ENCODE measurements around the gene WDR44. TPM values are rescaled to one million over a fixed set of nuclear protein-coding genes. Genes with fewer than 3 reads are reported as not detected.
A peak's percentile ranks its signal among the peaks of the same experiment; 100 is the strongest.
"Not testable (repeated sequence)": the region's sequence is repeated elsewhere in the genome, so short reads cannot be mapped to it uniquely, and the experiment has no call there.

The WDR44 gene
- total and polyA plus RNA-seq, 5 experiments from 2014 or later: 7.2 to 20.8 (median 8.6) TPM

DNA sequence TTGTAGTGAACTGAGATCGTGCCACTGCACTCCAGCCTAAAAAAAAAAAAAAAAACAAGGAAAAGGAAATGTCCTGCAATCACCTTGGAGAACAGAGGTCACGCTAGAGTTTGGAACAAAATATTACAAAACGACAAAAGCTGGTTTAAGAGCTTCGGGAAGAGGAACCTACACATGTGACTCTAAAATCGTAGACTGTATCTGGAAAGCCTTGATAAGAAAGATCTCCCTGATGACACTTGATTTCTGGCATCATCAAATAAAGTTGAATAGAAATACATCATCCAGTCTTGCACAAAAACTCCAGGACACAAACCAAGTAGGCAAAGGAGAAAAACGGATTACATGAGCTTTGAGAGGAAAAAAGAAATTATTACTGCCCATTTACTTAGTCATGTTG, 118.6 kb downstream of the WDR44 start:
- POLR2A ChIA-PET: no interaction called here
- Mint-ChIP-seq H3K4me1 (peaks cover 0 to 4% (median 2%) of the 10 kb centered on the region in 4 donors), H3K27me3 (no peaks in the 10 kb centered on the region), H3K4me3 (no peak overlapping the region), H3K9me3 (no peaks in the 10 kb centered on the region), H3K36me3 (no peaks in the 10 kb centered on the region), H3K27ac (no peak overlapping the region)
- ATAC-seq (no peak), DNase-seq (no peak)

DNA sequence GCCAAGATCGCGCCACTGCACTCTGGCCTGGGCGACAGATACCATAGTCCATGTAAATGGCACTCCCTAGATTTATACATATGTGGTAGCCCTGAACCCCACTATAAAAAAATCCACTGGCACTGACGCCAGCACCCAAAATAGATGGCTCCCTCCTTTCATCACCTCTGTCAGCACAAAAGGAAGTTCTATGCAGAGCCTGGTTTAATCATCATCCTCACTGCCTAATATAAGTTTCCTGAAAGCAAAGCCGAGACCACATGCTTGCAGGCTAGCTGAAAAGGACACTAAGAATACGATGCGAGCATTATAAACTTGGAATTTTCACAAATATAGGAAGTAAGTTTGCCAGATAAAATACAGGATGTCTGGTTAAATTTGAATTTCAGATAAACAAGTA, 122.2 kb downstream of the WDR44 start:
- ATAC-seq: no peak
- Mint-ChIP-seq H3K36me3 (no peaks in the 10 kb centered on the region), H3K27ac (no peak overlapping the region)

DNA sequence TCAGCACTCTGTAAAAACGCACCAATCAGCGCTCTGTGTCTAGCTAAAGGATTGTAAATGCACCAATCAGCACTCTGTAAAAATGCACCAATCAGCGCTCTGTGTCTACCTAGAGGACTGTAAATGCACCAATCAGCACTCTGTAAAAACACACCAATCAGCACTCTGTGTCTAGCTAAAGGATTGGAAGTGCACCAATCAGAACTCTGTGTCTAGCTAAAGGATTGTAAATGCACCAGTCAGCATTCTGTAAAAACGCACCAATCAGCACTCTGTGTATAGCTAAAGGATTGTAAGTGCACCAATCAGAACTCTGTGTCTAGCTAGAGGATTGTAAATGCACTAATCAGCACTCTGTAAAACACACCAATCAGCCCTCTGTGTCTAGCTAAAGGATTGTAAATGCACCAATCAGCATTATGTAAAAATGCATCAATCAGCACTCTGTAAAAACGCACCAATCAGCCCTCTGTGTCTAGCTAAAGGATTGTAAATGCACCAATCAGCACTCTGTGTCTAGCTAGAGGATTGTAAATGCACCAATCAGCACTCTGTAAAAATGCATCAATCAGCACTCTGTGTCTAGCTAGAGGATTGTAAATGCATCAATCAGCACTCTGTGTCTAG, 124.9 kb downstream of the WDR44 start:
- H3K9me3 Mint-ChIP-seq: peaks cover 0 to 12% (median 0%) of the 10 kb centered on the region in 9 donors
- not testable (repeated sequence) for H3K4me1 Mint-ChIP-seq, H3K27me3 Mint-ChIP-seq, DNase-seq, H3K36me3 Mint-ChIP-seq, ATAC-seq, H3K27ac Mint-ChIP-seq, H3K4me3 Mint-ChIP-seq
- POLR2A ChIA-PET: interaction anchor here (0.6 kb wide), 1 partner anchor 78 kb away, joined by 3 read pairs; no protein-coding TSS in a partner anchor

More for the DNA sequence above, 122.2 kb downstream of the WDR44 start:
- no peaks in the 10 kb centered on the region for H3K27me3 Mint-ChIP-seq
- POLR2A ChIA-PET: no interaction called here
- no peaks in the 10 kb centered on the region for H3K4me1 Mint-ChIP-seq
- H3K9me3 Mint-ChIP-seq: peaks cover 0 to 12% (median 0%) of the 10 kb centered on the region in 9 donors
- no peak overlapping the region for H3K4me3 Mint-ChIP-seq
- DNase-seq: no peak

DNA sequence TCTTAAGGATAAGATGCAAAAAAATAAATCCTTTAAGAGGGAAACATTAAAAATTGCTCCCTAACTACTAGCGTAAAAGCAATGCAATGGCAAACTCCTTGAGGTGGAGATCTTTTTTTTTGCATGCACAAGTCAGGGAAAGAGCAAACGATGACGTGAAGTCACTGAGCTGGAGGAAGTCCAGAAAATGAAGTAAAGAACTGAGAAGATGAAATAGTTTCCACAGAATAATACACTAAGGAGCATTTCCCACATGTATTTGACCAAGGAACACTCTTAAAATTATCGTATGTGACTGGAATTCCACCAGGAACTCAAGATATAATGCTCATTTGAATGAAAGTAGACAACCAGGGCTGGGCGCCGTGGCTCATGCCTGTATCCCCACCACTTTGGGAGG, 128.7 kb downstream of the WDR44 start:
- no peak overlapping the region for H3K27ac Mint-ChIP-seq
- H3K9me3 Mint-ChIP-seq: peaks cover 0 to 12% (median 0%) of the 10 kb centered on the region in 9 donors
- no peaks in the 10 kb centered on the region for H3K27me3 Mint-ChIP-seq
- POLR2A ChIA-PET: interaction anchor here (0.6 kb wide), 1 partner anchor 9 kb away, joined by 3 read pairs; no protein-coding TSS in a partner anchor
- H3K4me3 Mint-ChIP-seq: no peak overlapping the region
- no peaks in the 10 kb centered on the region for H3K4me1 Mint-ChIP-seq
- ATAC-seq (no peak), DNase-seq (no peak)
- no peaks in the 10 kb centered on the region for H3K36me3 Mint-ChIP-seq

DNA sequence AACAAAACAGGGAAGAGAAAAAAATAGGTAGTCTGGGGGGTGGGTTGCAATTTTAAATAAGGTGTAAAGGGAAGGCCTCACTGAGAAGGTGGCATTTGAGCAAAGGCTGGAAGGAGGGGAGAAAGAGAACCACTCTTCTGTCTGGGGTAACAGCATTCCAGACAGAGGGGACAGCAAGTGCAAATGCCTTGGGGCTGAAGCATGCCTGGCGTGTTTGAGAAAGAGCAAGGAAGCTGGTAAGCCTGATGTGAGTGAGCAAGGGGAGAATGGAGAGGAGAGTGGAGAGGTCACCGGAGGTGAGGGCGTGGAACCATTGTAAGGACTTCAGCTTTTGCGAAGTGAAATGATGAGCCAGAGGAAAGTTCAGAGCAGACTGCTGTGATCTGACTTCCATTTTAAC, 130.0 kb downstream of the WDR44 start:
- Mint-ChIP-seq H3K9me3 (peaks cover 0 to 9% (median 0%) of the 10 kb centered on the region in 9 donors), H3K4me1 (no peaks in the 10 kb centered on the region), H3K27ac (no peak overlapping the region), H3K27me3 (no peaks in the 10 kb centered on the region), H3K4me3 (no peak overlapping the region), H3K36me3 (no peaks in the 10 kb centered on the region)
- POLR2A ChIA-PET: no interaction called here
- DNase-seq (no peak), ATAC-seq (no peak)

DNA sequence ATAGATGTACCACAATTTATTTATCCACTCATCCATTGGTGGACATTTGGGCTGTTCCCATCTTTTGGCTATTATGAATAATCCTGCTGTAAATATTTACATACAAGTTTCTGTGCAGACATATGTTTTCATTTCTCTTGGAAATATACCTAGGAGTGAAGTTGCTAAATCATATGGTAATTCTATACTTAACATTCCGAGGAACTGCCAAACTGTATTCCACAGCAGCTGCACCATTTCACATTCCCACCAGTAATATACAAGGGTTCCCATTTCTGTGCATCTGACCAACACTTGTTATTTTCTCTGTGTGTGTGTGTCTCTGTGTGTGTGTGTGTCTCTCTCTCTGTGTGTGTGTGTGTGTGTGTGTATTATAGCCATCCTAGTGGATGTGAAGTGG, 134.3 kb downstream of the WDR44 start:
- Mint-ChIP-seq H3K4me3 (no peak overlapping the region), H3K27ac (no peak overlapping the region)
- POLR2A ChIA-PET: interaction anchor here (0.7 kb wide), 2 partner anchors 12 to 38 kb away, joined by 3 to 6 read pairs; no protein-coding TSS in a partner anchor

DNA sequence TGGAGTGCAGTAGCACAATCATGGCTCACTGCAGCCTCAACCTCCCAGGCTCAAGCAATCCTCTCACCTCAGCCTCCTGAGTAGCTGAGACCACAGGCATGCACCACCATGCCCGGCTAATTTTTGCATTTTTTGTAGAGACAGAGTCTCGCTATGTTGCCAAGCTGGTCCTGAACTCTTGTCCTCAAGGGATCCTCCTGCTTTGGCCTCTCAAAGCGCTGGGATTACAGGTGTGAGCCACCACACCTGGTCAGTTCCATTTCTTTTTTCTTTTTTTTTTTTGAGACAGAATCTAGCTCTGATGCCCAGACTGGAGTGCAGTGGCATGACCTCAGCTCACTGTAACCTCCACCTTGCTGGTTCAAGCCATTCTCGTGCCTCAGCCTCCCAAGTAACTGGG, 136.5 kb downstream of the WDR44 start:
- H3K4me3 Mint-ChIP-seq, H3K36me3 Mint-ChIP-seq: not testable (repeated sequence)

More for the DNA sequence above, 134.3 kb downstream of the WDR44 start:
- Mint-ChIP-seq H3K36me3 (no peaks in the 10 kb centered on the region), H3K27me3 (no peaks in the 10 kb centered on the region), H3K4me1 (no peaks in the 10 kb centered on the region), H3K9me3 (peaks cover 0 to 1% (median 0%) of the 10 kb centered on the region in 9 donors)
- no peak for DNase-seq
- no peak for ATAC-seq

DNA sequence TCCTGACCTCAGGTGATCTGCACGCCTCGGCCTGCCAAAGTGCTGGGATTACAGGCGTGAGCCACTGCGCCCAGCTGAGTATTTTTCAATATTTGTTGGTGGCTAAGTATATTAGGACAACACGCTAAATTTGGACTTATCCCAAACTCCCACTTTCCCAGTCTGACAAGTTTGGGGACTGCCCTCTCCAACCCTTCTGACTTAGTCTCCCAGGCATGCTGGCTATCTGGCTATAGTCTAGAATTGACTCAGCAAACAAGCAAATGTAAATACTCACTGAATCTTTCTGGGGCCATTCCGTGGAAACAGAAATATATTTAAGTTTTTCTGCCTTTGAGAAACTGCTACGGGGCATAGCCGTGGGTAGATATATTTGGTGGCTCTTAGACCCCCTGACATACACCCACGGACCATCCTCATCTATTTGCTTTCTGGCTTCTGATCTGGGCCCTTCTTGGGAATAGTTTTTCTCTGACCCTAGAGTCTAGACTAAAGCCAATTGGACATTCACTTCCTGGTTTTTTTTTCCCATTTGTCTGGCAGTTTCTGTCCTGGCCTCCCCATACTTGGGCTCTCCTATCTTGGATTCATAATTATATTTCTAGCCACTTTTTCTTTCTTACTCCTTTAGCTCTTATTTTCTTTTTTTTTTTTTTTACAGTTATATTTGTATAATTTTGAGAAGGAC, 138.5 kb downstream of the WDR44 start:
- POLR2A ChIA-PET: no interaction called here

More for the DNA sequence above, 136.5 kb downstream of the WDR44 start:
- DNase-seq, POLR2A ChIA-PET, H3K9me3 Mint-ChIP-seq, H3K4me1 Mint-ChIP-seq, H3K27ac Mint-ChIP-seq, H3K27me3 Mint-ChIP-seq, ATAC-seq: not testable (repeated sequence)

DNA sequence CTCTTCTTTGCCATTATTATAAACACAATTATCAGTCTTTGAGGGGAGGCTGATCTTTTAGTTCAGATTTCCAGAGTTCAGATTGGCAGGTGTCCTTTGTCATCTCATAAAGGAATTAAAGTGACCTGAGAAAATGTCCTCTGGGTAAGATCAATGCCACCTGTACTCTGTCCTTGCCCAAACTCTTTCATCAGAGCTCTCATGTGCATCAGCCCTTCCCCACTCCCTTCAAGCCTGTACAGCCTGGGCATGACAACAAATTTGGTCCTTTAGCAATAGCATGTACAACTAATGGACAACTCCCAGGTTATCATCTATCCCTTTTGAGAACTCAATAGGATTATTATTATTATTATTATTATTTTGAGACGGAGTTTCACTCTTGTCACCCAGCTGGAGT, 140.8 kb downstream of the WDR44 start:
- H3K36me3 Mint-ChIP-seq, H3K4me3 Mint-ChIP-seq, DNase-seq, ATAC-seq, H3K27me3 Mint-ChIP-seq, H3K27ac Mint-ChIP-seq, POLR2A ChIA-PET, H3K9me3 Mint-ChIP-seq, H3K4me1 Mint-ChIP-seq: not testable (repeated sequence)

More for the DNA sequence above, 138.5 kb downstream of the WDR44 start:
- peak overlapping the region in 1 of 10 donors; percentile 25 for H3K27ac Mint-ChIP-seq
- no peaks in the 10 kb centered on the region for H3K4me1 Mint-ChIP-seq
- peaks cover 0 to 1% (median 0%) of the 10 kb centered on the region in 9 donors for H3K9me3 Mint-ChIP-seq
- H3K27me3 Mint-ChIP-seq: no peaks in the 10 kb centered on the region
- no peak for ATAC-seq
- DNase-seq: no peak
- no peaks in the 10 kb centered on the region for H3K36me3 Mint-ChIP-seq
- H3K4me3 Mint-ChIP-seq: no peak overlapping the region

DNA sequence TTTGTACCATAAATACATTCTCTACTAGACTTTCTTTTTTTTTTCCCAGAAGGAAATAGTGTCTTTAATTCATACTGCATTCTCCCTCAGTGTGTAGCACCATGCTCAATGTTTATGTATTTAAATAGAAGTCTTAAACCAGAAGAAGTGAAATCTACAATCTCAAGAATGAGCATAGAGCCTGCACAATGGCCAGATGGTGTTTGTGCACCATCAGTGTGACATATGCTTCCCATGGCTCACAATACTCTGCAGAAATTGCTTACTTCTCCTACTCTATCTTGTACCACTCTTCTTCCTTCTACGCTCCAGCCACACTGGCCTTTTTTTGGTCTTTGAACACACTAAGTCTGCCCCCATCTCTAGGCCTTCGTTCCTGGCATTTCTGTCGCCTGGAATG, 147.1 kb downstream of the WDR44 start:
- ATAC-seq (no peak), DNase-seq (no peak)
- Mint-ChIP-seq H3K27ac (peak overlapping the region in 6 of 10 donors; percentile 0 to 63 (median 40)), H3K27me3 (no peaks in the 10 kb centered on the region), H3K9me3 (no peaks in the 10 kb centered on the region), H3K4me1 (peaks cover 8 to 15% (median 14%) of the 10 kb centered on the region in 4 donors), H3K4me3 (no peak overlapping the region), H3K36me3 (no peaks in the 10 kb centered on the region)
- POLR2A ChIA-PET: interaction anchor here (6.6 kb wide), 1 partner anchor 40 kb away, joined by 121 read pairs; no protein-coding TSS in a partner anchor

DNA sequence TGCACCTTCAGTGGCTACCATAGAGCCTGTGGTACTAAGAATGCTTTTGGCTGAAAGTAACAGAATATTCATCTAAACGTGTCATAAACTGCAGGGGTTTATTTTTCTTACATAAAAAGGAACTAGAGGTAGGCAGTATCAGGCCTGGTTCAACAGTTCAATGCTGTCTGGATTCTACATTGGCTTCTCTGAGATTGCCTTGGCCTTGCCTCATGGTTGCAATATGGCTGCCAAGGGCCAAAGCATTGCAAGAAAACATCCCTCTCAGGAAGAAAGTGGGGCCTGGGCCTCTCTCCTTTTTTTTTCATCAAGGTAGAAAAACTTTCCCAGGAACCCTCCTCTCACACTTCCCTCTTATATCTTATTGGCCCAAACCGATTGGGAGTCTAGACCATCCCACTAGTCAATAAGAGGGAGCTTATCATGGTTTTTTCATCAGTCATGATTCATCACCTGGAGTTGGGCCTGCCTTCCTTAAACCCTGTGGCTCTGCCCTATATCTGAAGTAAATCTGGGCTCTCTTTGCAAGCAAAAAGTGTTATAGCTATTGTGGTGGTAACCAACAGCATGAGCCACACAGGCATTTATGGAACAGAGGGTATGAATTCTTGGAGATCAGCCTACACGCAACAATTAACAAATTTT, 147.9 kb downstream of the WDR44 start:
- no peak overlapping the region for H3K4me3 Mint-ChIP-seq
- no peak for ATAC-seq
- no peaks in the 10 kb centered on the region for H3K27me3 Mint-ChIP-seq
- H3K9me3 Mint-ChIP-seq: no peaks in the 10 kb centered on the region
- POLR2A ChIA-PET: interaction anchor here (6.6 kb wide), 1 partner anchor 39 kb away, joined by 121 read pairs; no protein-coding TSS in a partner anchor
- DNase-seq: no peak
- no peaks in the 10 kb centered on the region for H3K36me3 Mint-ChIP-seq
- H3K27ac Mint-ChIP-seq: peak overlapping the region in 7 of 10 donors; percentile 0 to 97 (median 63)
- peaks cover 8 to 22% (median 20%) of the 10 kb centered on the region in 4 donors for H3K4me1 Mint-ChIP-seq

DNA sequence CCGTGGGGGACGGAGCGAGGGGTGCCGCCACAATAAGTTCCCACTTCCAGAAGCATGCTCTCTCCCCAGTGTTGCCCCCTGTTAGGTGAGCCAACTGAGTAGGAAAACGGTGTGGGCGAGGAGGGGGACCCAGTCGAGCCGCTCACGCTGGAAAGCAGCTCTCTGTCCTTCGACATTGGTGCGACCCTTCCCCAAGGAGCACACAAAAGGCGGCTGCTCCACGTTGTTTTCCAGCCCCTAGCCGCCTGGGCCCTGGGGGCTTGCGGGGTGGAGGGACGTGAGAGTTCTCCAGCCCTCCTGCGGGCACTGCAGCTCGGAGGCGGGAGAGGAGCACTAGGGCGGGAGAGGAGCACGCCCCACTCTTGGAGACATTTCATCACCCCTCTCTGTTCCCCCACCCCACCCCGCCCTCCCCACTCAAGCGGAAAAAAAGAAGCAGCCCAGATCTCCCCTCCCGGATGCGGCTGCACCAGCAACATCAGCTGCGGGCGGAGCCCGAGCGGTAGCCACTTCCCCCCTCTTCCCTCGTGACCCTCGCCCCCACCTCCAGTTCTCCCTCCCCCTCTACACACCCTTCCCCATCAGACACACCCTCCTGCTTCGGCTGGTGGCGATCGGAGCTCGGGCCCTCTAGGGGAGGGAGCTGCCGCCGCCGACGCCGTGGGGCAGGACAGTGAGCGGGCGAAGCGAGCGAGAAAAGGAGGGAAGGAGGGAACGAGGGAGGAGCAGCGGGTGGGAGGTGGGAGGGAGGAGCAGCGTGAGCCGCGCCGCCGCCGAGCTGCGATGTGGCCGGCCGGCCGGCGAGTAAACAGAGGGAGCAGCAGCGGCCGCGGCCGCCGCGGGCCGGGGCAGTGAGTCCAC, 149.4 kb downstream of the WDR44 start, which contains the start of gene DOCK11:
Gene DOCK11 (plus strand): TSS at position 755 of the 861 bp plus-strand sequence. CDS start 157 bp downstream, outside the sequence.
- ATAC-seq (peak; percentile 69 to 71), DNase-seq (peak; percentile 61 to 89 (median 74))
- POLR2A ChIA-PET: interaction anchor here (0.7 to 6.6 kb wide), 13 partner anchors 10 to 983 kb away, joined by 3 to 121 read pairs (median 4); no protein-coding TSS in a partner anchor
- Mint-ChIP-seq H3K9me3 (no peaks in the 10 kb centered on the region), H3K36me3 (peaks cover 0 to 4% (median 0%) of the 10 kb centered on the region in 3 donors), H3K27me3 (no peaks in the 10 kb centered on the region), H3K27ac (peak within 1 kb of the TSS; percentile 93 to 99 (median 98)), H3K4me3 (peak within 1 kb of the TSS; percentile 96 to 100 (median 98)), H3K4me1 (peaks cover 10 to 34% (median 28%) of the 10 kb centered on the region in 4 donors)
